ENCODE results near the gene BMP7. TPM values are rescaled to one million over a fixed set of nuclear protein-coding genes. Genes with fewer than 3 reads are reported as not detected.

The BMP7 gene
- total RNA-seq, 1 experiment from 2014 or later = 0.13 TPM

- H3K4me3 ChIP-seq = no peak overlapping the region
- H3K27ac ChIP-seq = no peak overlapping the region
- H3F3A ChIP-seq (ENCODE audit: insufficient read depth, low read depth) = no peaks in the 10 kb centered on the region
- POLR2A ChIA-PET (ENCODE audit: unreplicated experiment) = no interaction called here
- H3K4me1 ChIP-seq (replicated peaks; ENCODE audit: insufficient read depth) = no peaks in the 10 kb centered on the region
- no TSS peak for BruUV-seq (replicated peaks)
- H3K9me3 ChIP-seq (ENCODE audit: insufficient read depth, low read depth) = no peaks in the 10 kb centered on the region
- intact Hi-C loops (cut with micrococcal nuclease; ENCODE audit: unreplicated experiment) = no loop called here
- H3K4me2 ChIP-seq = peak overlapping the region; percentile 27; the same call in 1 of the 2 replicates
- H3K27me3 ChIP-seq (ENCODE audit: insufficient read depth, low read depth) = peaks cover 82% of the 10 kb centered on the region
- no peak for DNase-seq
- no peak for TF ChIP-seq CTCF (conservative IDR thresholded peaks at IDR 0.05)
- TF ChIP-seq EZH2 (IDR thresholded peaks at IDR 0.05; ENCODE audit: low read depth) = no peak
- CTCF ChIA-PET = no interaction called here
- no peaks in the 10 kb centered on the region for H4K20me1 ChIP-seq (ENCODE audit: insufficient read depth)
- no peaks in the 10 kb centered on the region for H3K36me3 ChIP-seq (ENCODE audit: low read depth)
- H3K79me2 ChIP-seq (ENCODE audit: low read depth) = no peaks in the 10 kb centered on the region
- H3K9me2 ChIP-seq (ENCODE audit: insufficient read depth) = no peaks in the 10 kb centered on the region
- no peak overlapping the region for H2AFZ ChIP-seq
Observed at GRCh38 chr20:57263801-57264792, 2.3 kb downstream of the BMP7 start.

DNA sequence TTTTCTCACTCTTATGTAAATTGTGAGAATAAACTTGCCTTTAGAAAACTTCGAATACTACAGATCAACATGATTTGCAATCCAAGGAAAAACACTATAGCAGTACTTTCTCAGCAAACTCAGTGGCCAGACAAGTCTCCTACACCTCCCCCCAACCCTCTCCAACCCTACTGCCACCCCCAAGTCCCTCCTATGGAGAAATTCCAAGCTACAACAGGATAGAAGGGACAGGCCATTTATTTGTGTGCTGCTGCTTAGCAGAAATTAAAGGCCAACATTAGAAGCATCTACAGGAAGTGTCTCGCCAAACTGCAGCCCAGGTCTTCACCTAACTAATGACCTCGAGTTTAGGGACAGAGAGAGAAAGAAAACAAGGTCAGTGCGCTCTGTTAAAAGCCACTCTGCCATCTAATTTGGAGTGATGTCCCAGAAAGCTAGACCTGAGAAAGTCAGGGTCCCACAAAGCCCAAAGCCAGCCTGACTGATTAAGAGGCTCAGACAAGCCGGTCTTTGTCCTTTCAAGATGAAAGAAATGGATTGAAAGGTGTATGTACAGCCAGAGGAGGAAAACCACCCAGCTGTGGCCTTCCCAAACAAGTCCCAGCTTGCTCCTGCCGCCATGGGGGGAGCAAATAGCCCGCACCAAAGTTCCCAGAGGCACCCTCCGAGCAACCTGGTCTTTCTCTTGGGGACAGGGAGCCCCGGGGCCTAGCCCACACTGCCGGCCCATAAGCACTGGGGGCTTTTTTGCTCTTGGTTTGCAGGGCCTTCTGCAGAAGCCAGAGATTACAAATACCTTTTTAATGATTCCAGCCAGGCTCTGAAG, 3.4 kb downstream of the BMP7 start:
- BruUV-seq (replicated peaks) = no TSS peak
- H2AFZ ChIP-seq = no peak overlapping the region
- TF ChIP-seq CTCF (conservative IDR thresholded peaks at IDR 0.05) = no peak
- TF ChIP-seq EZH2 (IDR thresholded peaks at IDR 0.05; ENCODE audit: low read depth) = no peak
- no peak overlapping the region for H3K27ac ChIP-seq
- no peaks in the 10 kb centered on the region for H3F3A ChIP-seq (ENCODE audit: insufficient read depth, low read depth)
- no peak for DNase-seq
- peaks cover 76% of the 10 kb centered on the region for H3K27me3 ChIP-seq (ENCODE audit: insufficient read depth, low read depth)
- H3K79me2 ChIP-seq (ENCODE audit: low read depth) = no peaks in the 10 kb centered on the region
- no peaks in the 10 kb centered on the region for H3K36me3 ChIP-seq (ENCODE audit: low read depth)
- no peak overlapping the region for H3K4me2 ChIP-seq
- POLR2A ChIA-PET (ENCODE audit: unreplicated experiment) = no interaction called here
- CTCF ChIA-PET = no interaction called here
- H3K9me3 ChIP-seq (ENCODE audit: insufficient read depth, low read depth) = no peaks in the 10 kb centered on the region
- no peaks in the 10 kb centered on the region for H3K4me1 ChIP-seq (replicated peaks; ENCODE audit: insufficient read depth)
- no peaks in the 10 kb centered on the region for H4K20me1 ChIP-seq (ENCODE audit: insufficient read depth)
- intact Hi-C loops (cut with micrococcal nuclease; ENCODE audit: unreplicated experiment) = no loop called here
- H3K4me3 ChIP-seq = no peak overlapping the region
- H3K9me2 ChIP-seq (ENCODE audit: insufficient read depth) = no peaks in the 10 kb centered on the region

DNA sequence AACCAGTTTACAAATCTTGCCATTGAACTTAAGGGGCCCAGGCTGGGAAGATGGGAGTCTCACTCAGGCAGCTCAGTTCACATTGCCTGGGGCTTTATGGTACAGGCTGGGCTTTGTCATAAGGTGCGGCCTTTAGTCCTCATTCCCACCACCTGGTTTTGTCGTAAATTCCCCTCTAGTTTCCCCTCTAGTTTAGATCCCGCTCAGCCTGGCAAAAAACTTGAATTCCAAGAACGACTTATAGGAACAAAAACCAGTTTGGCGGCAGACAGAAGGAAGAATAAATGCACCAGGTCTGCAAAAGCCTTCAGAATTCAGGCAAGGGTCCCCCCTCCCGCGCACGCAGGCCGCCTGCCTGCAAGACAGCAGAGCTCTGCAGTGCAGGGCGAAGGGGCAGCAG, 4.1 kb downstream of the BMP7 start:
- no peak for DNase-seq
- POLR2A ChIA-PET (ENCODE audit: unreplicated experiment) = no interaction called here
- H3K9me3 ChIP-seq (ENCODE audit: insufficient read depth, low read depth) = no peaks in the 10 kb centered on the region
- no peaks in the 10 kb centered on the region for H4K20me1 ChIP-seq (ENCODE audit: insufficient read depth)
- no peak overlapping the region for H3K4me3 ChIP-seq
- no peaks in the 10 kb centered on the region for H3K4me1 ChIP-seq (replicated peaks; ENCODE audit: insufficient read depth)
- no TSS peak for BruUV-seq (replicated peaks)
- peaks cover 69% of the 10 kb centered on the region for H3K27me3 ChIP-seq (ENCODE audit: insufficient read depth, low read depth)
- H3K4me2 ChIP-seq = no peak overlapping the region
- no peaks in the 10 kb centered on the region for H3K9me2 ChIP-seq (ENCODE audit: insufficient read depth)
- no peak overlapping the region for H3K27ac ChIP-seq
- H2AFZ ChIP-seq = no peak overlapping the region
- intact Hi-C loops (cut with micrococcal nuclease; ENCODE audit: unreplicated experiment) = no loop called here
- CTCF ChIA-PET = no interaction called here
- TF ChIP-seq EZH2 (IDR thresholded peaks at IDR 0.05; ENCODE audit: low read depth) (no peak), CTCF (conservative IDR thresholded peaks at IDR 0.05) (no peak)
- no peaks in the 10 kb centered on the region for H3K36me3 ChIP-seq (ENCODE audit: low read depth)
- H3F3A ChIP-seq (ENCODE audit: insufficient read depth, low read depth) = no peaks in the 10 kb centered on the region
- H3K79me2 ChIP-seq (ENCODE audit: low read depth) = no peaks in the 10 kb centered on the region
